Tibial nerve (tissue), 4 donors: ENCODE results near the gene GARIN6.

Experiments
- EP300 ChIP-seq, 2 donors: sonication (generic); formaldehyde crosslinking; IDR thresholded peaks; one replicate each; pipeline ENCODE4 v1.6.1; 2017; ENCODE audit warnings: antibody characterized with exemption in 2 of 2, mild to moderate bottlenecking in 1 of 2
- POLR2A ChIP-seq, 2 donors: fragments of 450-650 bp; IDR thresholded peaks; one replicate each; pipeline ENCODE4 v1.6.1; 2017; ENCODE audit warnings: antibody characterized with exemption in 2 of 2, mild to moderate bottlenecking in 2 of 2, moderate library complexity in 2 of 2
- TF ChIP-seq, protein P1 (sequence below), 5 experiments: fragments of 200-600 bp in 3 of 5; fragments of 450-650 bp in 2 of 5; sonication (generic) in 3 of 5; IDR thresholded peaks; one replicate each; pipeline ENCODE4 v1.5.1; 2016 to 2019; ENCODE audit warnings: antibody characterized with exemption in 5 of 5, mild to moderate bottlenecking in 3 of 5, moderate library complexity in 2 of 5

- no peak for TF ChIP-seq POLR2A (IDR thresholded peaks at IDR 0.05)
- TF ChIP-seq, protein P1, sequence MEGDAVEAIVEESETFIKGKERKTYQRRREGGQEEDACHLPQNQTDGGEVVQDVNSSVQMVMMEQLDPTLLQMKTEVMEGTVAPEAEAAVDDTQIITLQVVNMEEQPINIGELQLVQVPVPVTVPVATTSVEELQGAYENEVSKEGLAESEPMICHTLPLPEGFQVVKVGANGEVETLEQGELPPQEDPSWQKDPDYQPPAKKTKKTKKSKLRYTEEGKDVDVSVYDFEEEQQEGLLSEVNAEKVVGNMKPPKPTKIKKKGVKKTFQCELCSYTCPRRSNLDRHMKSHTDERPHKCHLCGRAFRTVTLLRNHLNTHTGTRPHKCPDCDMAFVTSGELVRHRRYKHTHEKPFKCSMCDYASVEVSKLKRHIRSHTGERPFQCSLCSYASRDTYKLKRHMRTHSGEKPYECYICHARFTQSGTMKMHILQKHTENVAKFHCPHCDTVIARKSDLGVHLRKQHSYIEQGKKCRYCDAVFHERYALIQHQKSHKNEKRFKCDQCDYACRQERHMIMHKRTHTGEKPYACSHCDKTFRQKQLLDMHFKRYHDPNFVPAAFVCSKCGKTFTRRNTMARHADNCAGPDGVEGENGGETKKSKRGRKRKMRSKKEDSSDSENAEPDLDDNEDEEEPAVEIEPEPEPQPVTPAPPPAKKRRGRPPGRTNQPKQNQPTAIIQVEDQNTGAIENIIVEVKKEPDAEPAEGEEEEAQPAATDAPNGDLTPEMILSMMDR (IDR thresholded peaks at IDR 0.05) = no peak
- TF ChIP-seq EP300 (IDR thresholded peaks at IDR 0.05) = no peak
These were observed 47.5 kb downstream of the GARIN6 start for GRCh38 chr12:99695050-99695449.
